ENCODE data around the gene PDE2A.

Gene PDE2A

DNA sequence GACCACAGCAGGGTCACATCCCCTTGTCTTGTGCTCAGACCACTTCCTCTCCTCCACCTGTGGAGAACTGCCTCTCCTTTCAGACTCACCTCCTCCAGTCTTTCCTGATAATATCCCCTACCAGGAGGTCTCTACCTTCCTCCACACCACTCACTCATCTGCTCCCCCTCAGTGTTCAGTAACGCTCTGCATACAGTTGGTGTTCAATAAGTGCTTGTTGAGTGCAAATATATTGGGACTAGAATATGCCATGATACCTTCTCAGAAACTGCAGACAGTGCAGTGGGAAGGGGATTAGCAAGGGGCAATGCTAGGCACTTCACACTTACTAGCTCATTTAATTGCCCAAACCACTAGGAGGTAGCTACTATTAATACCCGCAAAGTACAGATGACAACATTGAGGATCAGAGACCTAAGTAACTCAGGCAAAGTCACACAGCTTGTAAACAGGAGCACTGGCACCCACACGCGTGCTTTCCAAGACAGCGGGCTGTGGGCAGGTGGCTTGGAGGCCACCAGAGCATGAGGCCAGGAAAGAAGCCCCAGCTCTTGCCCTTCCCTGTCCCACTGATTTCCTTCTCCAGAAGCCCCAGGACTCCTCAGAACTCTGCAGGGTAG lies 8.1 kb upstream of the PDE2A start:
- DNase-seq = no peak

DNA sequence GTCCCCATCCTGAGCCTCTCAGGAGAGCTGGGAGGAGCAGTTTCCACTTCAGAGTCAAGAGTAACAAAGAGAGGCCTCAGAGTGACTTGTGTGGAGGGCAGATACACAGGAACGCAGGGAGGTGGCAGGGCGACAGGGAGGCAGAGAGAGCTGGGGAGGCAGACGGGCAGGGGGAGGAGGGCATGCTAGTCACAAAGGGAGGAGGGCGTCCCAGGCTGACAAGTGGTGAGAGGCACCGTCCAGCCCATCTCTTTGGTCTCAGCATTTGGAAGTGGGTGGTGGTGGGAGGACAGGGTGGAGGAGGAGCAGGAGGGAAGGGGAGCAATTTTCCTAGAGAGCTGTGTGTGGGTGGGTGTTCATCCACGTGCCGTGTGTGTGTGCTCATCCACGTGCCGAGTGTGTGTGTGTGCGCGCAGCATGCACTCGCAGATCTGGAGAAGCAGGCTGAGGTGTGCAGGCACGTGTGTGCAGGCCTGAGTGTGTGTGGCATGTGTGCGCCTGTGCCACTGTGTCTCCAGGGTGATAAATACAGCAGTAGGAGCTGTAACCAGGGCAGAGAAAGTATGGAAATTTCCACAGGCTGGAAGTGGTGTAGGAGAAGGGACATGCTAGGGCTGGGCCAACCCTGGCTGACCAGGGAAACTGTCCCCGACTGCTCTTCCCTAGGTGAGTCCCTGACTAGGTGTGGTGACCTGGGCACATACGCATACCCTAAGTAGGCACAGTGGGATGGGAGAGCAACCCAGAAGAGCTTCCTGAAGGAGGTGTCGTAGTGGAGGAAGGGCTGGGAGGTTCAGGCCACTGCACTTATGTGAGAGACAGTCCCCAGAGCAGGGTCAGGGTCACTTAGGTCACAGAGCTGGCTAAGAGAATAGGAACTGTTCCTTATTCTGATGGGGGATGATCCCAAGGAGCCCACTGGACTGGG lies 7.3 kb upstream of the PDE2A start:
- DNase-seq = no peak

DNA sequence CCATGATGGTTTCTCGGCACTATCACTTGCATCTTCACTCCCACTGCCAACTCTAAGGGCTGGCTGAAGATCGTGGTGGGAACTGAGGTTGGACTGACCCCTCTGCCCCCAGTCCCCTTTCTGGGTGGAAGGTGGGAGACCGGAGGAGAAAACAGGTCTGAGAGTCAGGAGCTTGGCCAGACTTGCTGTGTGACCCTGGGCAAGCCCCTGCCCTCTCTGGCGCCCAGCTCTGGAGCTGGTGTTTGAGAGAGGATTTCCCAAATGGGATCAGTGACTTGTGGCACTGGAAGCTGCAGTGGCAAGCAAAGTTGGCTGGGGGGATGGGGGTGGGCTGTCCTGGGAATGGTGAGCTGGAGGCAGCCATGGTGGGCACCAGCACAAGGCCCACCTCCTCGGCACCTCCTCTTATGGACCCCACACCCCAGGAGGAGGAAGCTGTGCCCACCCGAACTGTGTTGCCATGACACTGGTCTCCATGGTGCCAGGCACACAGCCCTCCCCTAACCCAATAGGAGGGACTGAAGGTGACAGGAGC lies 6.5 kb upstream of the PDE2A start:
- DNase-seq = no peak

DNA sequence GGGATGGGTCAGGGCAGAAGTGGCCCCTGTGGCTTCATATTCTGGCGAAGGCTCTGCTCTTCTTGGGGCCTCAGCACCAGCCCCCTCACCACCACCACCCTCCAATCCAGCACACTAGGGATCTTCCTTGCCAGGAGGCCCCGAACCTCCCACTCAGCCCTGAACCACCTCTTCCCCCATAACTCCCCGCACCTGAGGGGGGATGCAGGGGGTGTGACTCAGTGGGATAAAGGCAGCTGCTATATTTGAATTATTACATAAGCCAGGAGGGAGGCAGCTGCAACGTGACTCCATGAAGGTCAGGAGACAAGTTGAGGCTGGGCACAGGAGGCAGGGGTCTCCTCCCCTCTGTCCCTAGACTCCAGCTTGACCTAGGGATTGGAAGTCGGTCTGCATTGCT lies 5.6 kb upstream of the PDE2A start:
- no peak for DNase-seq

DNA sequence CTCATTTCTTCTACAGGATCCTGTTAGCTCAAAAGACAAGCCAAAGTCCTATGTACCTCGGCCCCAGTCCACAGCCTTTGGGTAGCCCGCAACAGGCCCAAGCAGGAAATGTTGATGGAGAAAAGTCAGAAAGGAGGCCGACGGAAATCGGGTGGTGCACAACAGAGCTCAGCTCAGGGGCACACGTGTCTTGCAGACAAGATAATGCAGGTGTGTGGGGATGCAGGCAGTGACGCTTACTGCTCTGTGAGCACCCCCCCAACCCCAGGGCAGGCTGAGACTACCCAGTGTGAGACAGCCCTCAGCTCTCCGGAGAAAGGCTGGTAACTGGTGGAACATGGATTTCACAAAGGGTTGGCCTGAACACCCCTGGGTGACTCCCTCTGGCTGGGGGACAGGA lies 4.3 kb upstream of the PDE2A start:
- no peak for DNase-seq

DNA sequence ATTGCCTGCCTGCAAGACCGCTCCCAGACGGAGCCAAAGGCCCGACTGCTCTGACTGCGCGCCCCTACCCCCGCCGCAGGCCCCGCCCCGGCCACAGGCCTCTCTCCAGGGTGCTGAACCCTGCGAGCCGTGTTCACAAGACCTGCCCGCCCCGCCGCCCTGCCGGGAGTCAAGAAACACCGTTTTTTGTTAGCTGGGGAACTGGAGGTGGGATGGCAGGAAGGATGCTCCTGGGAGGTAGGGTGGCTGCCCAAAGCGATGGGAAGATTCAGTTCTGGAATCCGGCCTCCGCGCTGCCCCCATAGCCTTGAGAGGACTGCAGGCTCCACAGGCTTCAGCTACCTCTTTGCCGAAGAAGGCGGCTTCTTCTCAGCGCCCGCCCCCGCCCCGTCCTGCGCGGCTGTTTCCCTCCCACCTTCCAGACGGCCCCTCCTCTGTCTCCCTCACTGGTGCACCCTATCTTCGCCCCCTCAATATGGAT lies 2.7 kb upstream of the PDE2A start:
- peak; percentile 70 for DNase-seq

DNA sequence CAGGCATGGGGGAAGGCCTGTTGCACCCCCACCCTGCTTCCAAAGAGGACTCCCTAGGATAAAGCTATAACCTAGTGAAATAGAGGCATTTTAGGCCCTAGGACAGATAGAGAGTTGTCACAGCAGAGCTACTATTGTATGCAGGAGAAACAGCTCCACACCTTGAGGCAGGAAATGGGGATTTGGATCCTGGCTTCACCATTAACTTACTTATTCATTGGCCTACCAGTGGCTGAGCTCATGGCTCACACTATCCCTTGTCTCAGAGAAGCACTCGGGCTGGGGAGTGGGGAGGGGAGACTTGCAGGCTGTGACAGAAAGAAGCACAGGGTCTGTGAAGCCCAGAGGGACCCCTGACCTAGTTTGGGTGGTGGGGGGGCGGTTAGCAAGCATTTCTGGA lies 999 bp upstream of the PDE2A start:
- no peak for DNase-seq

DNA sequence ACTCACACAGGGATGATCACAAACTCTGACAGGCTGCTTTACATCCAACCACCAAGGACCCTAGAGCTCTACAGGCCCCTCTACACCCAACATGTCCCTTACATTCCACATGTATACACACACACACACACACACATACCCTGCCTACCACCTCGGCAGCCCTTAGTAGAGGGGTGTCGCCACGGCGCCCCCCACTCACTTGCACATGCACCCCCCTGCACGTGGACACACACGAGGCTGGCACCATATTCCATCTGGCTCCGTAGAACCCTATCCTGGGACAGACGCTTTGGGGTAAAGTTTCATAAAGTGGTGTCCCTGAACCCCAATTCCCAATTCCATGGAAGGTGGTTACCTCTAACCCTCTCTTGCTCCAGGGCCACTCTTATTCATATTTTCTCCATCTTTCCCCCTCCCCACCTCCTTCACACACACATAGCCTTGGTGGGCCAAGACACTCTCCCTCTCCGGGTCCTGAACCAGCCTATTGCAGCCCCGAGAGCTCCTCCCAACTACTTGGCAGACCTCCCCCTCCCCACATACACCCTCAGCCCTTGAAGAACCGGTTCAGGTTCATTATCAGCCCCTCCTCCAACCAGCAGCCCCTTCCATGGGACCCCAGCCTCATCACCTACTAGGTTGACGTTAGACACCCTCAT lies 809 bp downstream of the PDE2A start:
- DNase-seq = no peak

DNA sequence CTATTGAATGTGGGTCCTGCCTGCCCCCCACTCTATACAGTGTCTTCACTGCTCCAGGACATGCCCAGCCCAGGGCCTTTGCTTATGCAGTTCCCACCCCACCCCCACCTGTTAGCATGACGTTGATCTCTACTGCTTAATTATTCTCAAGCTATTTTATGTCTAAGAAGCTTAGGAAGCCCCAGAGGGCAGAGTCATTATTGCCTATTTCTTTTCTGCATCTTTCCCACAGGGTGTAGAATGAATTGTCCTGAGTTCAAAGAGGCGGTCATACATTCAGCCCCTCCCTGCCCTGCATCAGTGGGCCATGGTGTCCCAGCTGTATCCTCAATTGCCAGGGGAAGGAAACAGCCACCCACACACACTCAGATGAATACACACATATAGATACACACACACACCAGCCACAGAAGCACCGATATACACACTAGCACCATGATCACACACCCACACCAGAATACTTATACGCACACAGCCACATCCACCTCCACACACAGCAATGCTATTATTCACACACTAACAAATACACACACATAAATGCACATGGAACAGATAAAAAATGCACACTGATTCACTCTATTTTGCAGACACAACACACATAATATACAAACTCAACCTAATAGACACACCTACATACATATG lies 1.5 kb downstream of the PDE2A start:
- DNase-seq = no peak

DNA sequence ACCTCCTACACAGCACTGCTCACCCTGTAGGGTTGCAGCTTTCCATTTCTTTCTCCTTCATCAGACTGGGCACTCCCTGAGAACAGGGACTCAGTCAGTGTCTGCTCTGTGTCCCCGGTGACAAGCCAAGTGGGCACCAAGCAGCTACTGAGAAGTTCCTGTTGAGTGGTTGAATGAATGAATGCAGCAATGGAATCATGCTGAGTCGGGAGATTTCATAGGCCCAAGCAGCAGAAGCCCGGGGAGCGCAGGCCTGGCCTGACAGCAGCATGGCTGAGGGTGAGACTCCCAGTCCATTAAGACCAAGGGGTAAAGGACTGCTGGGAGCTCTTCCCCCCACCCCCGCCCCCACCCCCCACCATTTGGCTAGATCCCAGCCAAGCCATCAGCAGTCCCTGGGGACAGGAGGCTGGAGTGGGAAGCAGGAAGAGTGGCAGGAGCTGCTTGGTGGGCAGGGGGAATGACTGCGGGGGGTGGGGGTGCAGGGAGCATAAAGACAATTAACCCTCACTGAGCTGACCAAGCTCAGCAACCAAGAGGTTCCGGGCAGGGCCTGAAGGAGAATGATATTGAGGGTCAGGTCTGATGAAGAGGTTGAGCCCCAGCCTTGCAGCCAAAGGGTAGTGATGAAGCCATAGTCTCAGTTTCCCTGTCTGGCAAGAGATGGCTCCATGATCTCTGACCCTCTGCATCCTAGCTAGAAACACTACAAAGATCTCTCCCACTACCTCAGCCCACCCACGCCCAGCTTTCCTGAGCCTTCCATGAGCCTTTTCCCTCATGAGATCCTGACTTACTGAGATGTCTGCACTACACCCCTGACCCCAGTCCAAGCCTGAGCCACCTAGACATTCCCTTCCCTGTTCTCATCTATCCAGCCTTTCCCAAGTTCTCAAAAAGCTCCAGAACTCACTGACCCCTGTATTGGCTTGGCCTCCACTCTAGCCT lies 2.8 kb downstream of the PDE2A start:
- DNase-seq = no peak

DNA sequence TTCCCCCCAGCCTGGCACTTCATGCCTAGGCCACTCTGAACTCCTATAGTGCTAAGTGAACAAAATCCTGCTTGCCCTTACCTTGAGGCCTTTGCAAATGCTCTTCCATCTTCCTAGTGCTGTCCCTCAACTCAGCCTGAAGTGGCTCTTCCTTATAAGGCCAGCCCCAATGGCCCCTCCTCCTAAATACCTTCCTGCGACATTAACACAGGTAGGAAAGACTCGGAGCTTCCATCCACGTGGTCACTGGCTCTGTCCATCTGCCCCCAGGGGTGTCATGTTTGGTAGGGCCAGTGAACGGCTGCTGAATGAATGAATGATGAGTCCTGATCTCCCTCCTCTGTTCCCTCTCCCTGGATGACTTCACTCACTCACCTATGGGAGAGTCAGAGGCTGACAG lies 4.2 kb downstream of the PDE2A start:
- DNase-seq = no peak

DNA sequence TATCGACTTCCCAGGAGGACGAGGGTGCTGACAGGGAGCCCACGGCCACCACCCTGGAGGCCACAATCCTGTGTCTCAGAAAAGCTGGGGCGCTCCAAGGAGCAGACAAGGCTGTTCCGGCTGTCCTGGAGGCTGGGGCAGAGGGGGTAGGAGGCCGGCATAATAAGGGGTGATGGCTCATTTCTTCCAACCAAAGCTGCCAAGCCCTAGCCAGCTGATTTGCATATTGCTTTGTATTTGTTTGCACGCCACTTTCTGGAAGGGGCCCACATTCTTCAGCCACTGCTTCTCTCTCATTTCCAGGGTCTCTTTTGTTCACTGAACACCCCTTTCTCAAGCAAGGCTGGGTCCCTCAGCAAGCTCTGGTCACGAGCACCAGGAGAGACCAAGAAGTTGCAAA lies 4.7 kb downstream of the PDE2A start:
- DNase-seq = no peak

DNA sequence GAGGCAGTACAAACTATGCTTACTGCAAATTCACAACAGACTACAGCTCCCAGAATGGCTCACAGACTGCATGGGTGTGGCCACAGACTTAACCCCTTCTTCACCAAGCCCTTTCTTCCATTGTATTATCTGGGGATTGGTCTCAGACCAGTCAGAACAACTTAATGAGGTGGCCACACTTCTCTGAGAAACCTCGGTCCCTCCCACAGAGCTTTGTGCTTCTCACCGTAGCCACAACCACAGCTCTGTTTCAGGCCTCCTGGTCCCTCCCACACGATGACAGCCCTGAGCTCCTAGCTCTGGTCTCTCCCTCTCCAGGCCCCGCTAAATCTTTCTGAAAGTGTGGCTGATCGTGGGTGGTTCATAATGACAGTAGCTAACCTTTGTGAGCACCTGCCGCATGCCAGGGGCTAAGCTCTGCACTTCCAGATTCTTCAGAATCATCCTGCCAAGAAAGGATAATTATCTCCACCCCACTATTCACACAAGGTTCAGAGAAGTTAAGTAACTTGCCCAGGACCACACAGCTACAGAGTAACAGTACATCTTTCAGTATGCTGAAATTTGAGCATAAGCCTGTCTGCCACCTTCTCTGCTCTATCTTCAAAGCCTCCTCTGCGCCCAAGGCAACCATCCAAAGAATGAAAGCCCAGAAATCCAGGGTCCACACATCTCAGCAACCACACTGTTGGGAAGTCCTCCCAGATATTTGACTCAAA lies 5.4 kb downstream of the PDE2A start:
- no peak for DNase-seq

DNA sequence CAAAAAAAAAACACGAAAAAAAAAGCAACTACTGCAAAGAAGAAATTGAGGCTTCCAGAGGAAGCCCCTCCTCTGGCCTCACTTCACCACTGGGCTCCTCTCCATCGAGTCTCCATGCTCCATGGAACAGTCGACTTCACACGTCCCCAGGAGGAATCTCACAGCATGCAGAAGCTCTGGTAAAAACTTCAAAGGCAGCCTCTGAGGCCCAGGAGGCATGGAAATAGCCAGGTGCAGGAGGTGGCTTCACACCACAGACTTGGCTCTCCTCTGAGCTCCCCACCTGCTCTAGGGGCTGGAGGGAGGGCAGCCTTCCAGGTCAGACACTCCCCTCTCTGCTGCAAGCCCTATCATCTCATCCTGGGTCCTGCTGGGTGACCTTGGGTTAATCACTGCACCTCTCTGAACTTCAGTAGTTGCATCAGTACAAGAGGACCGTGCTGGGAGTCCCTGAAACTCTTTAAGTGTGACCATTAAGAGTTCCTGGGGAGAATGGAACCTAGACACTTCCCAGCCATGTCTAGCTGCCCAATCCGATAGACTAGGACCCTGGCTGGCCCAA lies 8.2 kb downstream of the PDE2A start:
- DNase-seq = no peak

DNA sequence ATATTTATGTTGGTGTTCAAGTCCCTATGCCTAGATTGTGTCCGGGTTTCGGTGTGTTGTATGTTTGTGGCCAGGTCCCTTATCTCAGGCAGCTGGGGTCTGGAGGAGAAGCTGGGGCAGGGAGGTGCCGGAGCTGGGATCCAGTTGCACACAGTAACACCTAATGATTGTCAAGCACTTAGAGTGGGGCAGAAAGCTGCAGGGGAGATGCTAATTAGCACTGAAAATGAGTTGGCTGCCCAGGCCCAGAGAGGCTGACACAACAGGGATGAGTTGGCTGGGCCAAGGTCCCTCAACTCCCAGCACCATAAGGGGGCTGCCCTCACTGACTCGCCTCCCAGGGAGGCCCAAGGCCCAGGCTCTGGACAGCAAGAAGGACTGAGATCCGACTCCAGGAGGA lies 12.2 kb downstream of the PDE2A start:
- no peak for DNase-seq

DNA sequence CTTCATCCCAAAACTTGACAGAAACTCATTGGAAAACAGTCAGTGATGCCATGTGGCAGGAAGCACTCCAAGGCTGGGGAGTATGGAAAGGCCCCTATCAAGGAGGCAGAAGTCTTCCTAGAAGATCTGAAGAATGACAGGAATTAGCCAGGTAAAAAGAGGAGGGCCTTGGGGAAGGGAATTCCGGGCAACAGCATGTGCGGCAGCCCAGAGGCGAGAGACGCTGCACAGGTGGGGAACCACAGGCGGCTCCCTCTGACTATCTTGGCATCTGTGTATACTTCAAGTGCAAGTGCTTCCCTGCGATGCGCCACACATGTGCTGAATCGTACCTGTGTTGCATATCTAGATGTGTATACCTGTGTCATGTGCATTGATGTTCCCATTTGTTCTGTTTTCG lies 12.7 kb downstream of the PDE2A start:
- DNase-seq = no peak

DNA sequence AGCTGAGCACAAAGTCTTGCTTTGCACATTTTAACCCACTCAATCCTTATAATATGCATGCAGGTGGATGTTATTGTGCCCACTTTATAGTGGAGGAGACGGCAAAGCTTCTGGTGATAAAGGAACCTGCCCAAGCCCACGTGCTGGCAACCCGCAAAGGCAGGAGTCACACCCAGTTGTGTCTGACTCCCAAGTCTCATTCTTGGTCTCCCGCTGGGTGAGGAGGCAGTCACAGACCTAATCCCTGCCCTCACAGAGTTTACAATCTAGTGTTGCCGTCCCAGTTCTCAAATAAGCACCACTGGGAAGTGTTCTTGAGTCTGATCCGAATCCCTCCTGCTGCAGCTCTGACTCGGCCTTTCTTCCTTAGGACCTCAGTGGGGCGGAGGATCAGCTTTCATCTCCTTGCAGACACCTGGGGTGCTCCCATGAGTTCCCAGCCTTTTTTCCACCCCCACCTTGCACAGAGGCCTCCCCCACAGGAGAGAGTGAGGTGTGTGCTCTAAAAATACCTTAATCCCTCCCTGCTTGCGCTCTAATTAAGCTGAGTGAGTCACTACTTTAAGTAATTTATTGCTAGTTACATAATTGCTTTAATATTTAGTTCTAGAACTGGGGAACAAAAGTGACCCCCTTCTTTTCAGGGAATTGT lies 15.1 kb downstream of the PDE2A start:
- no peak for DNase-seq

DNA sequence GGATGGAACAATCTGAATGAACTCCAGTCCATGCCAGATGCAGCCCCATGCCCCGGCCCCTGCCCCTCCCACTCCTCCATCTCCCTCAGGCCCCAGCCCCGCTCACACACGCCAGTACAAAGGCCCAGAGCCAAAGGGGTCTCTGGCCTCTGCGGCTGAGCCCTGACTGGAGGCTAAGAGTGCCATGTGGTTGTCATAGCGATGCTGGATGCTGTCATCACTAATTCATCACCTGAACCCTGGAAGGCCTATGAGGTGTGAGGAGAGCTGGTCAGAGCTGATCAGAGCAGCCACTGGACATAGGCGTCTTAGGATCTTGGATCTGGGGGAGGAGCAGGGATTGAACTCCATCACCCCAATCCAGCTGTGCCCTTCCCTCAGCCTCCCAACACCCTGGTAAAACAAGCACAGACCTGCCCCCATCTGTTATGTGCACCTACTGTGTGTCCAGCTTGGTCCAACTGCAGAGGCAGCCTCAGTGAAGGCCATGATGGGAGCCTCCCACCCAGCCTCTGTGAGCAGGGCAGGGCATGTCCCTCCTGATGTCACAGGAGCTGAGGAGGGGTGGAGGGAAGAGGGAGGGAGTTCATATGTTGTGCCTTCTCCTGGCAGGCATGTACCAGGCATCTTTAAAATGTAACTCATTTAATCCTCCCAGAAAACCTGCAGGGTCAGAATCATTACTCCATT lies 16.7 kb downstream of the PDE2A start:
- no peak for DNase-seq

DNA sequence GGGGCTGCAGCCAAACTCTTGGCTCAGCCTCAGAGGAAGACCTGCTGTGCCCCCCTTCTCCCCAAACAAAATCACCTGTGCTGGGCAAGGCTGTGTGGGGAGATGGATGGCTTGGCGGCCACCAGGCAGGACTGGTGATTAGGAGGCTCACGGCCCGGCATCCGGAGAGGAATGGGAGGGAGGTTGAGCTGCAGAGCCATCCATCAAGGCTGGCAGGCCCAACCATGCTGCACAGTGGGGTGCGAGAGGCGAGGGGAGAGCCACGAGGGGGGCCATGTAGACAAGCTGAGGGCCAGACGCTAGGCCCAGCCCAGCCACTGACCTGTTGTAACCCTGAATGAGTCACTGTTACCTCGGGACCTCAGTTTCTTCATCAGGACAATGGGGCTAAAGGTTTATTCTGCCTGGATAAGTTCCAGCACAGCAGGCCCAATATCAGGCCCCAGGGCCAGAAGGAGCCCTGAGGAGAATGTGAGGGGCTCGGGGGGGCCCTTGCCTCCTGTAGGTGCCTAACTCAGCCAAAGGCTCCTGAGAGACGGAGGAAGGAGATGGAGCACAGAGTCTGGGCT lies 18.2 kb downstream of the PDE2A start:
- no peak for DNase-seq
